Loucy (cell line): ENCODE measurements around the gene NXPH1.

Experiments
- H2AFZ ChIP-seq: fragments of 200-600 bp; sonication (generic); 2 replicates; pipeline ENCODE4 v1.6.0; 2016; ENCODE audit warnings: antibody characterized with exemption, mild to moderate bottlenecking, low read length, moderate library complexity
- H3F3A ChIP-seq: fragments of 200-600 bp; 2 replicates; pipeline ENCODE4 v1.6.0; 2016; ENCODE audit warnings: antibody characterized with exemption, low read depth, mild to moderate bottlenecking
- H3K27me3 ChIP-seq: fragments of 200-600 bp; sonication (generic); 2 replicates; pipeline ENCODE4 v1.6.1; 2014; ENCODE audit warnings: low read length, mild to moderate bottlenecking; ENCODE audit not compliant: insufficient read depth, poor library complexity, severe bottlenecking
- H3K36me3 ChIP-seq: fragments of 200-600 bp; sonication (generic); 2 replicates; pipeline ENCODE4 v1.6.1; 2016; ENCODE audit warnings: low read length; ENCODE audit not compliant: insufficient read depth
- H3K4me1 ChIP-seq: fragments of 200-600 bp; sonication (generic); 2 replicates; pipeline ENCODE4 v1.5.1; 2014; ENCODE audit warnings: low read length, mild to moderate bottlenecking; ENCODE audit not compliant: insufficient read depth, poor library complexity, severe bottlenecking
- H3K4me2 ChIP-seq: fragments of 200-600 bp; sonication (generic); 2 replicates; pipeline ENCODE4 v1.6.0; 2014; ENCODE audit warnings: antibody characterized with exemption, low read length, low read depth, mild to moderate bottlenecking; ENCODE audit not compliant: poor library complexity, severe bottlenecking
- H3K4me3 ChIP-seq: fragments of 200-600 bp; sonication (generic); 2 replicates; pipeline ENCODE4 v1.5.1; 2014; ENCODE audit warnings: low read length, mild to moderate bottlenecking, mixed read lengths; ENCODE audit not compliant: poor library complexity, severe bottlenecking
- H3K79me2 ChIP-seq: fragments of 200-600 bp; sonication (generic); 2 replicates; pipeline ENCODE4 v1.6.1; 2014; ENCODE audit warnings: low read length; ENCODE audit not compliant: insufficient read depth
- H3K9ac ChIP-seq: fragments of 200-600 bp; sonication (generic); 2 replicates; pipeline ENCODE4 v1.6.0; 2014; ENCODE audit warnings: mild to moderate bottlenecking, low read depth, low read length, moderate library complexity; ENCODE audit not compliant: poor library complexity, severe bottlenecking
- H3K9me2 ChIP-seq: fragments of 200-600 bp; sonication (generic); replicated peaks from 2 replicates; pipeline ENCODE4 v1.6.1; 2016; ENCODE audit warnings: low read depth, low read length, mixed read lengths
- H3K9me3 ChIP-seq: fragments of 200-600 bp; sonication (generic); 2 replicates; pipeline ENCODE4 v1.6.1; 2014; ENCODE audit warnings: mild to moderate bottlenecking, antibody characterized with exemption, low read length, low read depth; ENCODE audit not compliant: insufficient read depth
- H4K20me1 ChIP-seq: fragments of 200-600 bp; sonication (generic); 2 replicates; pipeline ENCODE4 v1.6.0; 2014; ENCODE audit warnings: antibody characterized with exemption, low read length, mild to moderate bottlenecking; ENCODE audit not compliant: insufficient read depth, poor library complexity, severe bottlenecking
- EZH2phosphoT487 ChIP-seq: fragments of 200-600 bp; IDR thresholded peaks from 2 replicates; pipeline ENCODE4 v1.6.1; 2018; ENCODE audit warnings: antibody characterized with exemption, mild to moderate bottlenecking, moderate library complexity, borderline replicate concordance
- TF ChIP-seq, protein P1 (sequence below): fragments of 200-600 bp; sonication (generic); conservative IDR thresholded peaks from 2 replicates; pipeline ENCODE4 v1.5.1; 2014; ENCODE audit warnings: mild to moderate bottlenecking, antibody characterized with exemption, low read length

Gene NXPH1

DNA sequence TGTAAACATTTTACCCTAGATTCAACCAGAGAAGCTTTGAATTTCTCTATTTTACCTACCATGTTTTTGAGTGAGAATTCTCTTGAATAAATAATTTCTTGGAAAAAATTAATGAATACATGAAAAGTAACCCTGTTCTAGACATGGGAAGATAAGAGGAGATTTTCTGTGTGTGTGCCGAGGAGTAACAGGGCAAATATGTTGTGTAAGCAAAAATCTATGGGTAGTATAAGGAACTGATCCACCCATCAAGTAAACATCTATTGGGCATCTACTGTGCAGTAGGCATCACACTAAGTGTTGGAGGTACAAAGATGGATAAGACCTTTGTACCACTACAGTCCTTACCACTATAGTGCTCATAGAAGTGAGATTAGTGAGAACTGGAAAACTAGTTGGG lies 8.2 kb upstream of the NXPH1 start:
- H3K27me3 ChIP-seq, result no peaks in the 10 kb centered on the region
- H3K79me2 ChIP-seq, result no peaks in the 10 kb centered on the region
- H3K9me2 ChIP-seq, result no peaks in the 10 kb centered on the region
- no peak overlapping the region for H3K4me2 ChIP-seq
- H2AFZ ChIP-seq, result no peak overlapping the region
- no peaks in the 10 kb centered on the region for H3K4me1 ChIP-seq
- H4K20me1 ChIP-seq, result no peaks in the 10 kb centered on the region
- no peak overlapping the region for H3K9ac ChIP-seq
- TF ChIP-seq, protein P1, sequence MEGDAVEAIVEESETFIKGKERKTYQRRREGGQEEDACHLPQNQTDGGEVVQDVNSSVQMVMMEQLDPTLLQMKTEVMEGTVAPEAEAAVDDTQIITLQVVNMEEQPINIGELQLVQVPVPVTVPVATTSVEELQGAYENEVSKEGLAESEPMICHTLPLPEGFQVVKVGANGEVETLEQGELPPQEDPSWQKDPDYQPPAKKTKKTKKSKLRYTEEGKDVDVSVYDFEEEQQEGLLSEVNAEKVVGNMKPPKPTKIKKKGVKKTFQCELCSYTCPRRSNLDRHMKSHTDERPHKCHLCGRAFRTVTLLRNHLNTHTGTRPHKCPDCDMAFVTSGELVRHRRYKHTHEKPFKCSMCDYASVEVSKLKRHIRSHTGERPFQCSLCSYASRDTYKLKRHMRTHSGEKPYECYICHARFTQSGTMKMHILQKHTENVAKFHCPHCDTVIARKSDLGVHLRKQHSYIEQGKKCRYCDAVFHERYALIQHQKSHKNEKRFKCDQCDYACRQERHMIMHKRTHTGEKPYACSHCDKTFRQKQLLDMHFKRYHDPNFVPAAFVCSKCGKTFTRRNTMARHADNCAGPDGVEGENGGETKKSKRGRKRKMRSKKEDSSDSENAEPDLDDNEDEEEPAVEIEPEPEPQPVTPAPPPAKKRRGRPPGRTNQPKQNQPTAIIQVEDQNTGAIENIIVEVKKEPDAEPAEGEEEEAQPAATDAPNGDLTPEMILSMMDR, result no peak
- TF ChIP-seq EZH2phosphoT487, result no peak
- H3K4me3 ChIP-seq, result no peak overlapping the region
- no peaks in the 10 kb centered on the region for H3K9me3 ChIP-seq
- H3F3A ChIP-seq, result no peaks in the 10 kb centered on the region
- H3K36me3 ChIP-seq, result no peaks in the 10 kb centered on the region

DNA sequence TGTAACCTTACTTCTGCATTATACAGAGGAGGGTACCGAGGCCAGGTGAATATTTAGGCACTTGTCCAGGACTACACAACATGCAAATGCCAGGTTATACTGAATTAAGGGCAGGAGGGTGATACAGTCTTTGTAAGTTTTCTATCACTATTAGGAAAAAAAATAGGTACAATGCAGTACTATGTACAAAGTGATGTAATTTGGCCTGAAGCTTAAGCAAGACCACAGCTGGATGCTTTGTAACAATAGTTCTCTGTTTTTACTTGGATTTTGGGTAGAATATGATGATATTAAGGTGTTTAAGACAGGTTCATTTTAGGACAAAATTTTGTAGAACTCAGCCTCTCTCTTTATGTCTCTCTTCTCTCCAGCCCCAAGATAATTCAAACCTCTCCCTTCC lies 2.8 kb upstream of the NXPH1 start:
- Histone ChIP-seq H3K79me2 (no peaks in the 10 kb centered on the region), H4K20me1 (no peaks in the 10 kb centered on the region), H3K4me2 (no peak overlapping the region), H2AFZ (no peak overlapping the region), H3K9ac (no peak overlapping the region), H3K9me3 (no peaks in the 10 kb centered on the region), H3K4me3 (no peak overlapping the region), H3K27me3 (no peaks in the 10 kb centered on the region), H3K36me3 (no peaks in the 10 kb centered on the region), H3K4me1 (no peaks in the 10 kb centered on the region), H3F3A (no peaks in the 10 kb centered on the region), H3K9me2 (no peaks in the 10 kb centered on the region)
- TF ChIP-seq, protein P1, result no peak
- TF ChIP-seq EZH2phosphoT487, result no peak

DNA sequence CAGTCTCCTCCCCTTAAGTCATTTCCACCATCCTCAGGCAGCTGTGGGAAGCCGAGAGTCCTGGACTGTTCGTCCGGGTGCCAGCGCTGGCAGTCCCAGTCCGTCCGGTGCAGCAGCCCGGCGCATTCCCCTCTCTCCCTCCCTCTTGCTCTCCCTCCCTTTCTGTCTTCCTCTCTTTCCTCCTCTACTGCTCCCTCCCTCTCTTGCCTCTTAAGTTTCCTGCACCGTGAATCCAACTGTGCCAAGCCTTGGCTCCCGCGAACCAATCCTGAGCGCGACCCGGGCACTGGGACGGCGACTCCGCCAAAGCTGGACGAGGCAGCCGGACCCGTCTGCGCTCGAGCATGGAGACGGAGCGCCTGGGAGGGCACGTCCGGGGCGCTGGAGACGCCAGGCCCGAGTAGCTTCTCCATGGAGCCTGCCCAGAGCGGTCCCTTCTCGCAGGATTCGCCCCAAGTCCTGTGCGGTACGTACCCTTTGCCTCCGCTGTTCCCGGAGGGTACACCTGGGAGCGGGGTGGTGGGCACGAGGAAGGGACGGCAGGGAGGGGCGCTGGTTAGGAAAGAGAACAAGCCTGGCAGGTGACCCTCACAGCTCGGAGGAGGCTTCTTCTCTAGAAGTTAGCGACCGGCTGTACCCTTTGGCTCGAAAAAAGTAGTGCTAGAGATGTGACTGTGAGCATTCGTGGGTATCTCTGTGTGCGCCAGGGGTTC lies 1.0 kb downstream of the NXPH1 start:
- H3K9me2 ChIP-seq, result no peaks in the 10 kb centered on the region
- H3K36me3 ChIP-seq, result no peaks in the 10 kb centered on the region
- no peak overlapping the region for H3K4me2 ChIP-seq
- H3K79me2 ChIP-seq, result no peaks in the 10 kb centered on the region
- H3K9me3 ChIP-seq, result no peaks in the 10 kb centered on the region
- no peak overlapping the region for H2AFZ ChIP-seq
- H3F3A ChIP-seq, result no peaks in the 10 kb centered on the region
- TF ChIP-seq EZH2phosphoT487, result no peak
- TF ChIP-seq, protein P1, result no peak
- no peak overlapping the region for H3K9ac ChIP-seq
- H3K4me3 ChIP-seq, result no peak overlapping the region
- H3K4me1 ChIP-seq, result no peaks in the 10 kb centered on the region
- H4K20me1 ChIP-seq, result no peaks in the 10 kb centered on the region
- H3K27me3 ChIP-seq, result no peaks in the 10 kb centered on the region
